OCI-LY3 (cell line): Measurements from ENCODE around the gene TBX18.

Experiments
- EZH2phosphoT487 ChIP-seq: fragments of 200-600 bp; shearing (Covaris generic); IDR thresholded peaks from 2 replicates; pipeline ENCODE4 v1.6.1; 2018; ENCODE audit warnings: antibody characterized with exemption, mixed run types, low read depth
- TF ChIP-seq, protein P1 (sequence below): fragments of 200-600, 300-600 bp; sonication (generic); IDR thresholded peaks from 2 replicates; pipeline ENCODE4 v1.5.1; 2014; ENCODE audit warnings: antibody characterized with exemption, low read length, low read depth

DNA sequence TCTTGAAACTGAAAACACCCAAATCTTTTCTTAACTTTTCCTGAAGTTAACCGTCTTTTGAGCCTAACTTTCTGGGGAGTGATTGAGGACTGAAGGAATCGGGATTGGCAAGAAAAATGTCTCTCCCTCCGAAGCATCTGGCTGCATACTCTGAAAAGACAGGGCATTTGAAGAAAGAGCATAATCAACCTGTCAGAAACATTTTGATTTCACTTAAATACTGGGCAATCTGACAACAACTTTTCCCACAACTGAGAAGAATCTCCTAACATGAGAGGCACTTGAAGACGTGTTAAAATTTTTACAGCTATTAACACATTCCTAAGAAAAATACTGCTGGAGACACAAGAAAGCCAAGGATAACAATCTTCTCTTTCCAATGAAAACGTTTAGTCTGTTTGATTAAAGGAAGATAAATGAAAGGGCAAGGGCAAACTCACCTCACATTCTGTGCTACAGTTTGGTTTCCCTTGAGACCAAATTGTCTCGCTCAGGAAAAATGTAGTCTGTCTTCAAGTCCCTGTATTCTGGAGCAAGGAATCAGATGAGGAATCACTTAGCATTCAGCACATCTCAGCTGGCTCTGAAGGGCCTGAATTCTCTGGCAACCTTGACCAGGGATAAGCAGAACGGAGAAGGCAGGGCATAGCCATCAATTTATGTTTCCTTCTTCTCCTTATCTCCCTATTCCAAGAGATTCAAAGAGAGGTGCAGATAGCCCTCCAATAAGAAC is 76.1 kb downstream of the TBX18 start:
- TF ChIP-seq, protein P1, sequence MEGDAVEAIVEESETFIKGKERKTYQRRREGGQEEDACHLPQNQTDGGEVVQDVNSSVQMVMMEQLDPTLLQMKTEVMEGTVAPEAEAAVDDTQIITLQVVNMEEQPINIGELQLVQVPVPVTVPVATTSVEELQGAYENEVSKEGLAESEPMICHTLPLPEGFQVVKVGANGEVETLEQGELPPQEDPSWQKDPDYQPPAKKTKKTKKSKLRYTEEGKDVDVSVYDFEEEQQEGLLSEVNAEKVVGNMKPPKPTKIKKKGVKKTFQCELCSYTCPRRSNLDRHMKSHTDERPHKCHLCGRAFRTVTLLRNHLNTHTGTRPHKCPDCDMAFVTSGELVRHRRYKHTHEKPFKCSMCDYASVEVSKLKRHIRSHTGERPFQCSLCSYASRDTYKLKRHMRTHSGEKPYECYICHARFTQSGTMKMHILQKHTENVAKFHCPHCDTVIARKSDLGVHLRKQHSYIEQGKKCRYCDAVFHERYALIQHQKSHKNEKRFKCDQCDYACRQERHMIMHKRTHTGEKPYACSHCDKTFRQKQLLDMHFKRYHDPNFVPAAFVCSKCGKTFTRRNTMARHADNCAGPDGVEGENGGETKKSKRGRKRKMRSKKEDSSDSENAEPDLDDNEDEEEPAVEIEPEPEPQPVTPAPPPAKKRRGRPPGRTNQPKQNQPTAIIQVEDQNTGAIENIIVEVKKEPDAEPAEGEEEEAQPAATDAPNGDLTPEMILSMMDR, result no peak
- TF ChIP-seq EZH2phosphoT487, result no peak
